ENCODE measurements around the gene KIAA1958. TPM values are rescaled to one million over a fixed set of nuclear protein-coding genes. Genes with fewer than 3 reads are reported as not detected.
"Not testable (repeated sequence)": the region's sequence is repeated elsewhere in the genome, so short reads cannot be mapped to it uniquely, and the experiment has no call there.

The KIAA1958 gene
- total RNA-seq, 1 experiment from 2014 or later: 6.6 TPM

DNA sequence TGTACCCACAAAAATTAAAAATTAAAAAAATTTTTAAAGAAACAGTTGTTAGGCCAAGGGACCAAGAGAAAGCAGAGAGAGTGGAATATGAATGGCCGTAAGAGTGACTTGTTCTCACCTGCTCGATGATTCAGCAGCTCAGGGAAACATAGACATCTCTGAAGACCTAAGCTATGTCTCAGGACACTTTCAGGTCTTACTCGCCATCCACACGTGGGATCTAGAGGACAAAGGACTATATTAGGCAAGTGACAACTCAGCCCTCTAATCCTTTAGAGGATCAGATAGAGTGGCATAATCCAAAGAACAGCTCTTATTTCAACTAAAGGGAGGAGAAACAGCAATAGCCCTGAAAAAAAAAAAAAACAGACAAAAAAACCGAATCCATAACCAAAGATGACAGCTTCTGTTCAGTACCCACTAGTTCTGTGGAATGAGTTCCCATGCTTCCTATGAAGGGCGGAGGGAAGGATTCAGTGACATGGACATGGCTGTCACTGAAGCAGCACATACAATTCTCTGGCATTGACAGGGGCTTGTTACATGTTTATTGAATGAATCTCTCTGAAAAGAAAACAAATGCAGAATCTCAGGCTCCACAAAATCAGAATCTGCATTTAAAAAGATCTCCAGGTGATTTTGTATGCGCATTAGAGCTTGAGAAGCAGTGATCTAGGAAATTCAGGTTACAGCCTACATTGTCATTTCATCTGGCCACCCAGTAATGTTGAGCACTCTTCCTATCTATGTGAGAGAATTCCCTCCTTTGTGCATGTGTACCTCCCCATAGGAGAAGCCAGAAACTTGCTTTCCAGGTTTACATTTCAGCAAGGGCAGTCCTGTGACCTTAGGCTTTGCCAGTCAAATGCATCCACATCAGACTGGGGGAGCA, 96.0 kb downstream of the KIAA1958 start:
- DNase-seq (ENCODE audit: extremely low read depth, low read depth): no peak

- no peak for DNase-seq (ENCODE audit: extremely low read depth, low read depth)
Observed at GRCh38 chr9:112586599-112587155, 100.0 kb downstream of the KIAA1958 start.

DNA sequence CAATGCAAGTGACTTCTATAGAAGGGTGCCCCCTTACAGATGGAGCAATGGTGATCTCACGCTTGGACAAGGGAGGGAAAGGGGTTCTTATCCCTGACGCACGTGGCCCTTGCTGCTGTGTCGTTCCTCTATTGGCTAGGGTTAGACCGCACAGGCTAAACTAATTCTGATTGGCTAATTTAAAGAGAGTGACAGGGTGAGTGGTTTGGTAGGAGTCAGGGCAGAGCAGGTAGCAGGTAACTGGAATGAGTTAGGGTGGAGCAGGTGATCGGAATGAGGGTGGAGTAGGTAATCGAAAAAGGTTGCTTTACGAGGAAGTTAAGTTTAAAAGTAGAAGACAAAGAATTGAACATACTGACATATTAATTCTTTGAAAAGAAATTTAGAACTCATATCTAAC, 105.2 kb downstream of the KIAA1958 start:
- not testable (repeated sequence) for DNase-seq (ENCODE audit: extremely low read depth, low read depth)

DNA sequence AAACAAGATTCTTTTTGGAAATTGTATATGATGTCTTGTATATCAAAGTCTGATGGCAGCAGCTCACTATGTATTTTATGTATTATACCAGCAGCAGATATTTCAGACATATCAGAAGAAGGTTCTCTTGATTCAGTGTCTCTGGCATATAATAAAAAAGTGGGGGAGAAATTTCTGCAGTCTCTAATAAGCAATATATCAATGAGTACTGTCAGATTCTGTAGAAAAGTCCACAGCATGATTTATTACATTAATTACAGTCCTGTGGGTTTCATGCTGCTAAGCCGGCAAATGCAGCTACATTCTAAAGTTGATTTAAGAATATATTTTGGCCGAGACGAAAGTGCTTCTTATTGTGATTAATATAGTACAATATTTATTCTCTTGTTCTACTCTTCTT, 113.1 kb downstream of the KIAA1958 start:
- DNase-seq (ENCODE audit: extremely low read depth, low read depth): no peak

DNA sequence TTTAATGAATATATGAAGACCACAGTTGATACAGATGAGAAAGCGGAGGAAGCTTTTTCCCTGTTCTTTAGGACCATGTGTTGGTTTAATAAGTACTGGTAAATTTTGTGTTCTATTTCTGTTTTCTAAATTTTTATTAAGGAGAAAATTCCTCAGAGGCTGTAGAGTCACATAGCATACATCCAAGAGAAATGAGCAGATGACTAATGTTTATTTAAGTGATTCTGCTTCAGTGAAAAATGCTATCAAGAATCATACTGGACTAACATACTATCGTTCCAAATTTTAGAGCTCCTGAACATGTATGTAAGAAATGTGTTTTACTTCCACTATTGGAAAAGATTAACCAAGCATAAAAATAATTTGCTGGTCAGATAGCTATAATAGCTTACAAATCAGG, 115.0 kb downstream of the KIAA1958 start:
- DNase-seq (ENCODE audit: extremely low read depth, low read depth): no peak

- DNase-seq (ENCODE audit: extremely low read depth, low read depth): no peak
Observed at GRCh38 chr9:112604790-112605189, 118.2 kb downstream of the KIAA1958 start.

DNA sequence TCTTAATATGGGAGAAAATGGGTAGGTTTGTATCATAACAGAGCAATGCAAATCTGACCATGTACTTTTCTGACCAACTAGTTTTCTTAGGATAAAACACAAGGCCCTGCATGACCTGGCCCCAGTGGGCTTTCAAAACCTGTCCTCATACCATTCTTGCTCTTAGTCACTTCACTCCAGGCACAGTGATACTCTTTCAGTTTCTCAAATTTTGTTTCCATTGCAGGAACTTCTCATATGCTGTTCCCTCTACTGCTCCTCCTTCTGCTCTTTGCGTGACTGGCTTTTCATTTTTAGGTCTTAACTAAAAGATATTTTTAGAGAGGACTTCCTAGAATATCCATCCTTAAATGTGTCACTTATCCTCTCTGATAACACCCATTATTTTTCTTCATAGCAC, 118.9 kb downstream of the KIAA1958 start:
- no peak for DNase-seq (ENCODE audit: extremely low read depth, low read depth)

GRCh38 chr9:112605963-112606699, 119.5 kb downstream of the KIAA1958 start:
- no peak for DNase-seq (ENCODE audit: extremely low read depth, low read depth)

- no peak for DNase-seq (ENCODE audit: extremely low read depth, low read depth)
Observed at GRCh38 chr9:112608851-112609250, 122.2 kb downstream of the KIAA1958 start.

DNA sequence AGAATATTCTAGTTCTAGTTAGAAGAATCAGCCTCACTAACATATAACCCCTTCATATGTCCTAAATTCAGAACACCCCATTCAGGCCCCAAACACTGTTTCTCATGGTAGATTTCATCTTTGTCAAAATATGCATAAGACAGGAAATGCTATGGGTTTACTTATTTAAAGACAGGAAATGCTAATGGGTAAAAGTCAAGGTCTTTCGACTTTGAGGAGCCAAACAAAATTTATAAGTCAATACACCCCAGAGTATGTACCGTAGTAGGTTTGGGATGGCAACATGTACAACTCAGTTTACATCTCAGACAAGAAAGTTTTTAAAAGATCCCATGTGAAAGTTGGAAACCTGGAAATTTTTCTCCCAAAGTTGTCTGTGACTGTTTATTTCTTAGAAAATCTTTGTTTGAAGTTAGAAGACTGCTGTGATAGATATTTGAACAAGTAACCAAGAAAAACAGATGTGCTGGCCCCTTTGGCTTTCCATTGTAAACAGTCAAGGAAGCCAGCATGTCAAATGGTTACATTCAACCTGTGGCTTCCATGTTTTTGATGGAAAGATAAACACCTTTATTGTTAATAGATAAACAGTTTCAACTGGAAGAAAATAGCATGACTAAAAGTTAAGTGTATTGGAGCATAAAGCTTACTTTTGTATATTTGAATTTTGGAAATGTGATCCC, 129.1 kb downstream of the KIAA1958 start:
- no peak for DNase-seq (ENCODE audit: extremely low read depth, low read depth)

- no peak for DNase-seq (ENCODE audit: extremely low read depth, low read depth)
Observed at GRCh38 chr9:112617371-112617770, 130.7 kb downstream of the KIAA1958 start.

DNA sequence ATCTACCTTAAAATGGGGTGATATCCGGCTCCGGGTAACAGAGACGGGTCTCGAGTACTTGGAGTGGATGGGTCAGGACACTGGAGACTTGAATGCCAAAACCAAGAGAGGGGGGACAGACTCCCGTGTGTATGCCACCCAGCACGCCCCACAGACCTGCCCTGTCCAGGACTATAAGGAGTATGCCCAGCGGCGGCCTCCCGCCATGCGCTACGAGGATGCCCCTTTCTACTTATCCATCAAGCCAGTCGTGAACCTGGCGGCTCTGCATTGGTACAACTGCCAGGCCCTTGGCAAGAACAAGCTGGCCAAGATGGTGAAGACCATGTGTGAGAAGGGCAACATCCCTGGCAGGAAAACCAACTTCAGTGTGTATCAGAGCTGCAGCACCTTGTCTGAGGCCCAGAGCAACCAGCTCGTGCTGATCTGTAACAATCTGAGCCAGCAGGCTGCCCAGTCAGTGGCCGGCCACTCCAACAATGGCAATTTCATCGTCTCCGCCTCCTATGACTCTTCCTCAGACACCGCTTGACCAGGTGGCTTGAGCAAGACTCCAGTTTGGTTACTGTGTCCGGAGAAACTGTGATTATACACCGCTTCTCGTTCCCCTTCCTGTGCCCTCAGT, 131.9 kb downstream of the KIAA1958 start:
- no peak for DNase-seq (ENCODE audit: extremely low read depth, low read depth)

- DNase-seq (ENCODE audit: extremely low read depth, low read depth): no peak
Observed at GRCh38 chr9:112620388-112620787, 133.8 kb downstream of the KIAA1958 start.

DNA sequence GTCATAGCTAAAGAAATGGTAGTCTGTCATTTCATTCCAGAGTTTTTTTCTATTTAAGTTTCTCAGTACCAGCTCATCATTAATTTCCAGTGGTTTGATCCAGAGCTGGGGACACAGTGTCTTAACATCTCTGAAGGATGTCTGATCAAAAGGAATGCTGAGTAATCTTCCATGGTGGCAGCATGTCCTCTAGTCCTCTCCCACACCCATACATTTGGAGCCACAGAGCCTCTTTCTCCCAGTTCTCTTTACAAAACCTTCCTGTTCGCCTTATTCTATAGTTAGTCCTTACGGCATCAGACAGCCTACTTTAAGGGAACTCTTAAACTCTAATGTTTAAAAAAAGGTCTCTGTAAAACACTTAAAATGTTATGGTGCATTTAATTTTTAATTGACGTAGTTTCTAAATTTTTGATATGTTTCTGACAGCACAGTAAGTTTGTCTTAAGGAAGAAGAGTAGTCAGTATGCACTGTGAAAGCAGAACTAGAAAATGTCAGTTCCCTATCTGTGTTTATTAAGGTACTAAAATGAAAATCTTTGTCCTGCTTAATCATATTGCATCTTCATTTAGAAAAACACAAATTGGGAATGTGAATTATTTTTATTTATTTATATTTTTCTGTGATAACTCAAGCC, 134.5 kb downstream of the KIAA1958 start:
- no peak for DNase-seq (ENCODE audit: extremely low read depth, low read depth)

DNA sequence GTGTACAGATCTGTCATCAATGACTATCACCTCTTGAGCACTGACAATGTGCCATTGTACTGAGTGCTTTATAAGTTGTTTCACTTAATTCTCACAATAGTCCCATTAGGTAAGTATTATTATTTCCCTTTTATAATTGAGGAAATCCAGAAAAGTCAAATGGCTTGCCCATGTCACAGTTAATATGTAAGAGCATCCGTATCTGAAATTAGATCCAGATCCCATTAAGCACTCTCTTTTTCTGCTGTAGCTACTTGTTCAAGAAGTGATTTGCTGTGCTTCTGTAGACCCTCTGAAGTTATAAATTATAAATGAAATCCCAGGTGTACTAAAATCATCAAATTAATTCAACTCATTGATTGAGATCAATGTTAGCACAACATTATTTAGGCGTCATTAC, 136.6 kb downstream of the KIAA1958 start:
- no peak for DNase-seq (ENCODE audit: extremely low read depth, low read depth)

- DNase-seq (ENCODE audit: extremely low read depth, low read depth): no peak
Observed at GRCh38 chr9:112624711-112625707, 138.4 kb downstream of the KIAA1958 start.

DNA sequence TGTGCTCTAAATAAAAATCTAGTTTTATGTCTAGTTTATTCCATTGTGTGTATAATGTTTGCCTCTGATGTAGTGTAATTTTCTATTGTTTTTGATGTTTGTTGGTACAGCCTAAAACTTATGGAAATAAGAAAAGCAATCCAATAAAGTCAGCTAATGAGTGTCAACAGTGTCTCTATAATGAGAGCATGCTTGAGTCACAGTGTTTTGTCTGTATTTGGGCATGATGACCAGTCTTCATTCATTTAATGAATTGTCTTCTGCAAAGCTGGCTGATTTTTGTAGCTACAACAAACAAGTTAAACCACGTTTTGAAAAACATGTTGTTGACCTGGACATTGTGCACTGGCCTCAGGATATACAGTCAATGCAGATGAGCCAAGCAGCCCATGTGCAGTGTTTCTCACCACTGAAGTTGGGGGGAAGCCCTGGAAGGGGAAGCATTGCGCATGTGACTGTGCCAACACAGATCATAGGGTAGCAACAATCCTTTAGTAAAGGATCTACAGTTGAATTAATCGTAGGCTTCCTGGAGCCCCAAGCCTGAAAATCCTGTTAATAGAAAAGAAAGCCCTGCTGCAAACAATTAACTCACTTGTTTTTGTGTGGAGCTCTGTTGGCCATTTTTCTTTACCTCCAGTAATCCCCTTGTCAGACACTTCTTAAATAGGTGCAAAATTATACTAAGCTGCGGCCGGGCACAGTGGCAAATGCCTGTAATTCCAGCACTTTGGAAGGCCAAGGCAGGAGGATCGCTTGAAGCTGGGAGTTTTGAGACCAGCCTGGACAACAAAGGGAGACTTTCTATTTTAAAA, 143.3 kb downstream of the KIAA1958 start:
- no peak for DNase-seq (ENCODE audit: extremely low read depth, low read depth)

Measured in NCI-H460 (cell line).